Tibial artery (tissue), 4 donors: ENCODE measurements around the gene ADAM12.

Source experiments
- DNase-seq, 2 donors: peaks; one replicate each; pipeline ENCODE4 v3.0.0-alpha.2; 2019
- H3K27ac ChIP-seq, 2 donors: fragments of 200-600 bp; sonication (generic) in 1 of 2; 1 replicate in 1 of 2; 2 replicates in 1 of 2; pipeline ENCODE4 v1.5.1; 2018 to 2019; ENCODE audit warnings: mild to moderate bottlenecking in 1 of 2
- H3K27me3 ChIP-seq, 2 donors: fragments of 200-600 bp; sonication (generic) in 1 of 2; one replicate each; pipeline versions ENCODE4 v1.5.1 to v1.6.0; 2016 to 2019
- H3K36me3 ChIP-seq, 3 donors: fragments of 200-600 bp; sonication (generic) in 2 of 3; one replicate each; pipeline ENCODE4 v1.5.1; 2016 to 2019; ENCODE audit warnings: mild to moderate bottlenecking in 2 of 3
- H3K4me1 ChIP-seq, 4 donors: fragments of 200-600 bp; sonication (generic) in 2 of 4; 1 replicate in 3 of 4; 2 replicates in 1 of 4; pipeline ENCODE4 v1.5.1; 2016 to 2019
- H3K4me3 ChIP-seq, 2 donors: fragments of 200-600 bp; sonication (generic) in 1 of 2; 1 replicate in 1 of 2; 2 replicates in 1 of 2; pipeline ENCODE4 v1.5.1; 2018 to 2019; ENCODE audit warnings: mild to moderate bottlenecking in 2 of 2
- H3K9me3 ChIP-seq, 3 donors: fragments of 200-600 bp; sonication (generic) in 1 of 3; one replicate each; pipeline ENCODE4 v1.5.1; 2016 to 2019
- CTCF ChIP-seq, 2 experiments: fragments of 200-600 bp in 1 of 2; fragments of 450-650 bp in 1 of 2; IDR thresholded peaks; one replicate each; pipeline ENCODE4 v1.5.1; 2017 to 2019; ENCODE audit warnings: antibody characterized with exemption in 2 of 2, mild to moderate bottlenecking in 1 of 2, moderate library complexity in 1 of 2
- intact Hi-C: fragments of 100-400 bp; cut with DNase I; formaldehyde crosslinking; loops from one replicate; pipeline ENCODE4 v1.15.0; 2023; ENCODE audit warnings: low total_unique reads

The ADAM12 gene

DNA sequence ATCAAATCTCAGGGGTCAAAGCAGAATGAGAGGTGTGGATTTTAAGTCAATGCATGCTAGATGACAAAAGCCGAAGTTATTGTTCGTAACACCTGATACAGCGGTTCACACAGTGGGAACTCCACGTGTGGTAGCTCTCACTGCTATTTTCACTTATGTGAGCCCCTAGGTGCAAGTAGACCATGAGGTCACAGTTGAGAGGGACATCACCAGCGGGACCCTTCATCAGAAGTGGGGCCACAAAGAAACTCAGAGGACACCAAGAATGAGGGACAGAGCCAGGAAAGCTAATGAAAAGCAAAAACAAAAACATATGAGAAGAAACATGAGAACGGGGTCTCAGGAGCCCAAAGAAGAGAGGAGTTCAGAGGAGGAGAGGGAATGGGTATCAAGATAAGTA, 63.5 kb downstream of the ADAM12 start:
- intact Hi-C loops: no loop called here
- no peaks in the 10 kb centered on the region for H3K4me1 ChIP-seq
- no peaks in the 10 kb centered on the region for H3K27me3 ChIP-seq
- H3K4me3 ChIP-seq: no peak overlapping the region
- H3K36me3 ChIP-seq: no peaks in the 10 kb centered on the region
- no peak for DNase-seq
- H3K9me3 ChIP-seq: no peaks in the 10 kb centered on the region
- H3K27ac ChIP-seq: no peak overlapping the region
- no peak for TF ChIP-seq CTCF (IDR thresholded peaks at IDR 0.05)

DNA sequence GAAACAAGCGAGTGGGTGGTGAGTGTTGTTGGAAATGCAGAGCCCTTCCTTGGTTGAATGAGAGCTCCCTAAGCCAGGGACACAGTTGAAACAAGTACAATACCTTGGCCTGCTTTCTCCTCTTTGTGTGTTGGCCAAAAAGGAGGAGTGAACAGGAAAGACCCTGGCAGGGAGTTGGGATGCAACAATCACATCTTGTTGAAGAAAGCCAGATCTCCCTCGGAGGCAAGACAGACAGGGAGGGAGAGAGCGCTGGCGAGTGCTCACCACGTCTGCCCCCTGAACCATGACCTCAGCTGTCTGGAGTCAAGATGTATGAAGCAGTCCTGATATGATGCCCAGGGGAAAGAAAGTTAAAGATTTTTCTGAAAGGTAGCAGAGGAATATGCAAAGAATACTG, 66.8 kb downstream of the ADAM12 start:
- Histone ChIP-seq H3K4me1 (peaks cover 0 to 1% (median 0%) of the 10 kb centered on the region in 4 donors), H3K36me3 (no peaks in the 10 kb centered on the region), H3K27me3 (no peaks in the 10 kb centered on the region), H3K9me3 (no peaks in the 10 kb centered on the region), H3K4me3 (no peak overlapping the region), H3K27ac (no peak overlapping the region)
- no peak for TF ChIP-seq CTCF (IDR thresholded peaks at IDR 0.05)
- no peak for DNase-seq
- intact Hi-C loops: no loop called here

DNA sequence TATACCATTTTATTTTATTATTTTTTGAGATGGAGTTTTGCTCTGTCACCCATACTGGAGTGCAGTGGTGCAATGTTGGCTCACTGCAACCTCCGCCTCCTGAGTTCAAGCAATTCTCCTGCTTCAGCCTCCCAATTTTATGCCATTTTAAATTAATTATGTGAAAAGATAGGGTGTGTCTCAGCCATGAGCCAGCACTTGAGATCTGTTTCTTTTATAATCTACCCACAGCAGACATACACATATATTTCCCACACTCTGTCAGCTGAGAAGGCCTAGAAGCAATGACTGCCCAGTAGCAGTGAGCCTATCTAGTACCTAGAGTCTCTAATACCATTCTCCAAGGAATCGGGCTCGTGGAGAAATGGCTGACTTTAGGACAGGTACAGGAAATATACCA, 70.5 kb downstream of the ADAM12 start:
- H3K4me3 ChIP-seq: no peak overlapping the region
- H3K4me1 ChIP-seq: peaks cover 0 to 16% (median 9%) of the 10 kb centered on the region in 4 donors
- H3K27ac ChIP-seq: no peak overlapping the region
- H3K9me3 ChIP-seq: no peaks in the 10 kb centered on the region
- no peaks in the 10 kb centered on the region for H3K27me3 ChIP-seq
- no peaks in the 10 kb centered on the region for H3K36me3 ChIP-seq
- intact Hi-C loops: no loop called here
- no peak for TF ChIP-seq CTCF (IDR thresholded peaks at IDR 0.05)
- DNase-seq: no peak

DNA sequence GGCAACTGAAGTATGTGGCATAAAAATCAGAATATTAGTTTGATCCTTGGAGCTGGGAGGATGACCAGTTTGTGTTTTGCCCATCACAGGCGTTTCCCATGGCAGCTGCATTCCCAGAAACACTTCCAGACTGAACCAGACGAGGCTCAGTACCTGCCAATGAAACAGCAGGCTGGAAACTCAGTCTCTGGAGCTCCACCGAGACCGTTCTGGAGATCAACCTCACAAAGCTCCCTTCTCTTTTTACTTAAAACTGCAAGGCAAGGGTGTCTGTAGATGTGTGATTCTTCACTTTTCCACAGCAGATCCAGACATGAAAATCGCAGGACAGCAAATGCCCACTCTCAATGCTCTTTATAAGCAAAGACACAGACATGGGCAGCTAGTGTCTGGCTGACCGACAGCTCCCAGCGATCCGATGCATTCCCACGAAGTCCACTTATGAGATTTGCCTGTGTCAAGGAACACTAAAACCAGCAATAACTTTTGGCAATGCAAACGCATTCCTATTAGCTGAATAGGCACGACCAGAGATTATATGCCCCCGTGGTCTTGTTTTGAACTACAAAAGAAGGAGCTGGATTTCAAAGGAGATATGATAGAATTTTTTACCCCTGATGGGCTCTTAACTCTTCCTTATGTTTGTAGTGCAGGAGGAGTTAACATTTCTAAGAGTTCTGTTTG, 72.6 kb downstream of the ADAM12 start:
- Histone ChIP-seq H3K36me3 (no peaks in the 10 kb centered on the region), H3K27ac (peak overlapping the region; percentile 42 to 43), H3K4me3 (peak overlapping the region in 1 of 2 donors; percentile 30), H3K27me3 (no peaks in the 10 kb centered on the region), H3K4me1 (peaks cover 0 to 16% (median 9%) of the 10 kb centered on the region in 4 donors), H3K9me3 (no peaks in the 10 kb centered on the region)
- intact Hi-C loops: no loop called here
- DNase-seq: no peak
- TF ChIP-seq CTCF (IDR thresholded peaks at IDR 0.05): no peak

GRCh38 chr10:126314863-126315493, 73.3 kb downstream of the ADAM12 start:
- H3K27ac ChIP-seq: peak overlapping the region; percentile 42 to 43
- no peaks in the 10 kb centered on the region for H3K9me3 ChIP-seq
- no peaks in the 10 kb centered on the region for H3K36me3 ChIP-seq
- peak overlapping the region in 1 of 2 donors; percentile 30 for H3K4me3 ChIP-seq
- intact Hi-C loops: no loop called here
- H3K27me3 ChIP-seq: no peaks in the 10 kb centered on the region
- peaks cover 0 to 16% (median 9%) of the 10 kb centered on the region in 4 donors for H3K4me1 ChIP-seq
- TF ChIP-seq CTCF (IDR thresholded peaks at IDR 0.05): no peak
- no peak for DNase-seq
